Stimulated activated naive CD8-positive, alpha-beta T cell treated with anti-CD3 and anti-CD28 coated beads, Interleukin-15, Interleukin-2, amounts not matched to agents 100 U/mL and 50 U/mL, for 24 hours (primary cell): ENCODE results near the gene ZKSCAN1.
A peak's percentile ranks its signal among the peaks of the same experiment; 100 is the strongest.
"Not testable (repeated sequence)": the region's sequence is repeated elsewhere in the genome, so short reads cannot be mapped to it uniquely, and the experiment has no call there.

Experiments
- ATAC-seq: fragments of 150-1000 bp; cut with Tn5 transposase; one replicate; pipeline ENCODE4 v1.10.0; 2021
- DNase-seq: peaks from one replicate; pipeline ENCODE4 v3.0.0; 2021

ZKSCAN1 gene

DNA sequence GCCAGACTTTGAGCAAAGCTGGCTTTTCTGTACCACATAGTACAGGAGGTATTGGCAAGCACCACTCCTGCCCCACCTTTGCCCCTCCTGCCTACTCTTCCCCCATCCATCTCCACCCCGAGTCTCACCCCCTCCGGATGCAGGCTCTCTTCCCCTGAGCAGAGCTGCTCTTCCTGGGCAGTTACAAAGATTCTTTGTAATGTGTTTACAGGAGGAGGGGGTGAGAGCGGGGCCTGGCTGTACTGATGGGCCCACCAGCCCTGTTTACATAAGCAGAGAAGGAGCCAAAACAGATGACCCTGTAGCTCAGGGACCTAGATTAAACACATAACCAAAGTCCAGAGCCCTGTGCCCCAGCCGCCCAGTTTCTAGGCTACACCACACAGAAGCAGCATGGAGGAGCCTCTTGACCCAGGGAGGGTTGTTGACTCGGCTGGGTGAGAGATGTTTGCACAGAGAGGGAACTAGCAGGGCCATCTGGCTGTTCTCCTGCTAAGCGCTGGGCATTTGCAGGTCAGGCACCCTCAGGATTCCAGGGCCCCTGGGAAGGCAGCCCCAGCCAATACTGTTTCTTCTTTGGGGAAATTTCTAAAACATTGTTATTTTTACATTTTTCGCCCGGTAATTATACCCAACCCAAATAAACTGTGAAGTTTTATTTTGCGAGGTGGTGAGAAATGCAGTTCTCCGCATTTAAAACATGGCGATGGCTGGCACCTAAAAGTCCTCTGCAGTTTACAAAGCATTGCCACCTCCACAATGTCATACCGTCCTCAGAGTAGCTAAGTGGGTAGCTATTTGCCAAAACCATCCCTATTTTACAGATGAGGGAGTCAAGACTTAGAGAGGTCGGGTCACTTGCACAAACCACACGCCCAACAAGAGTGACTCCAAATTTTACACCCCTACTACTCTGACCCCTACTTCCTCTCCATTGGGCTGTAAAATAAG lies 11.4 kb upstream of the ZKSCAN1 start:
- ATAC-seq (no peak), DNase-seq (no peak)

DNA sequence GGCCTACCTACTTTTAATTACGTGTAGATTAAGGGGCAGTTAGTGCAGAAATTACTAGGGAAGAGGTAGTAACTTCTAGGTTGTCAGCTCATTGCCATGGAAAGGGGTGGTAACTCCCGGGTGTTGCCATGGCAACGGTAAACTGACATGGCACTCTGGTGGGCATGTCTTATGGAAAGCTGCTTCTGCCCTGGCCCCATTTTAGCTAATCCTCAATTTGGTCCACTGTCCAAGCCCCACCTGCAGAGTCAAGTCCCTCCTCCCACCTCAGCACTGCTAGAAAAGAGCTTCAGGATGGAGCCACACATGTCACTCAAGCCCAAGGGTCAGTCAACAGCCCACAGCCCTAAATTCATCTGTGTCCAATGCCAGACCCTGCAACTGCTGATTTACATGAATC lies 7.5 kb upstream of the ZKSCAN1 start:
- ATAC-seq (no peak), DNase-seq (no peak)

DNA sequence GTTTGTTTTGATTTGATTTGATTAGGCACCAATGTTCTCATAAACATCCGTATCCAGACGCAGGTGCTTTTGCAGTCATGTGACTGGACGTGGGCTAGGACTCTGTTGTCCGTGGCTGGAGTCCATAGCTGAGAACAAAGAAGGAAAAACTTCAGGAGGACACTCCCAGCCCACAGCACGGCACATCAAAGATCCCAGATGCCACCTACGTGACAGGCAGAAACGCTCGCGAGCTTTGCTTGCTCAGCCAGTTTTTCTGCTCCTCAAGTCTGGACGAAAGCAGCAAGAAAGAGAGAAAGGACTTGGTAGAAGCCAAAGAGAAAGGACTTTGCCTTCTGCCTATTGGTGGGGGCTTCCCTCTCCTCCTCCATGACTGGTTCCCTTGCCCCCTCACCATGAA lies 6.9 kb upstream of the ZKSCAN1 start:
- DNase-seq (no peak), ATAC-seq (no peak)

DNA sequence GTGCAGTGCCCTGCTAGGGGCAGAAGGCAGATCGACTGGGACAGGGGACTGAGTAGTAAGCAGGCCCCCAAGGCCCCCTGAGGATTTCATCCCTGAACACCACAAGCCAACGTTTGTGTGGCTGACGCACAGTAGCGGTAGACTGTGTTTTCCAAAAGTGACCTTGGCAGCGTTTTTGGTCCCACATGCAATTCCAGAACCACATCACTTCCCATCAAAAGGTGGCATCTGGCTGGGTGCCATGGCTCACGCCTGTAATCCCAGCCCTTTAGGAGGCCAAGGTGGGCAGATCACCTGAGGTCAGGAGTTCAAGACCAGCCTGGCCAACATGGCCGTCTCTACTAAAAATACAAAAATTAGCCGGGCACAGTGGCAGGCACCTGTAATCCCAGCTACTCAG lies 5.4 kb upstream of the ZKSCAN1 start:
- not testable (repeated sequence) for ATAC-seq, DNase-seq

DNA sequence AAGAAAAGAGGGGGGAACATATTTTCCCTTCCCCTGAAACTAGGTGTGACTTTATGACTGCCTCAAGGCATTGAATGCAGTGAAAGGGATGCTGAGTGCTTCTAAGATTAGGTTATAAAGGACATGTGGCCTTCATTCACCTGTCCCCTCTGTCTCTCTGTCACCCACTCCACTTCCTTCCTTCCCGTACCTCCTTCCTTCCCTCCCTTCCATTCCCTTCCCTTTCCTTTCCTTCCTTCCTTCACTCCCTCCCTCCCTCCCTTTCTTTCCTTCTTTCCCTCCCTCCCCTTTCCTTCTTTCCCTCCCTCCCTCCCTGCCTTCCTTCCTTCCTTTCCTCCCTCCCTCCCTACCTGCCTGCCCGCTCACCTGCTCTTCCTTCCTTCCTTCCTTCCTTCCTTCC lies 4.5 kb upstream of the ZKSCAN1 start:
- DNase-seq = no peak
- no peak for ATAC-seq

DNA sequence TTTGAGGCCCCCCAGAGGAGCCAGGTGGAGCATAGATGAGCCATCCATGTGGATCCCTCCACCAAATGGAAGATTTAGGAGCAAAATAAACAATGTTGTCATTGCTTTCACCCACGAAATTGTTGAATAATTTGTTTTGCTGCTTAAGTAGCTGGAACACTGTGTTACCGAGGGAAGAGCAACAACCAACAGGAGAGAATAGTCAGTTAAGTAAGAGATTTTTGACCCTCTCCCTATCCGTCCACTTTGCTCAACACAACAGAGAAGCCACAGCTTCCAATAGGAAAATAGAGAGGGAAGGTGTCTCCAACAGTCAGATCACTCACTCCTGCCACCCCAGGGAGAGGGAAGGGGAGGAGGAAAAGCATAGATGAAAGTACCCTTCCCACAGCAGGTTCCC lies 3.9 kb upstream of the ZKSCAN1 start:
- ATAC-seq (no peak), DNase-seq (no peak)

DNA sequence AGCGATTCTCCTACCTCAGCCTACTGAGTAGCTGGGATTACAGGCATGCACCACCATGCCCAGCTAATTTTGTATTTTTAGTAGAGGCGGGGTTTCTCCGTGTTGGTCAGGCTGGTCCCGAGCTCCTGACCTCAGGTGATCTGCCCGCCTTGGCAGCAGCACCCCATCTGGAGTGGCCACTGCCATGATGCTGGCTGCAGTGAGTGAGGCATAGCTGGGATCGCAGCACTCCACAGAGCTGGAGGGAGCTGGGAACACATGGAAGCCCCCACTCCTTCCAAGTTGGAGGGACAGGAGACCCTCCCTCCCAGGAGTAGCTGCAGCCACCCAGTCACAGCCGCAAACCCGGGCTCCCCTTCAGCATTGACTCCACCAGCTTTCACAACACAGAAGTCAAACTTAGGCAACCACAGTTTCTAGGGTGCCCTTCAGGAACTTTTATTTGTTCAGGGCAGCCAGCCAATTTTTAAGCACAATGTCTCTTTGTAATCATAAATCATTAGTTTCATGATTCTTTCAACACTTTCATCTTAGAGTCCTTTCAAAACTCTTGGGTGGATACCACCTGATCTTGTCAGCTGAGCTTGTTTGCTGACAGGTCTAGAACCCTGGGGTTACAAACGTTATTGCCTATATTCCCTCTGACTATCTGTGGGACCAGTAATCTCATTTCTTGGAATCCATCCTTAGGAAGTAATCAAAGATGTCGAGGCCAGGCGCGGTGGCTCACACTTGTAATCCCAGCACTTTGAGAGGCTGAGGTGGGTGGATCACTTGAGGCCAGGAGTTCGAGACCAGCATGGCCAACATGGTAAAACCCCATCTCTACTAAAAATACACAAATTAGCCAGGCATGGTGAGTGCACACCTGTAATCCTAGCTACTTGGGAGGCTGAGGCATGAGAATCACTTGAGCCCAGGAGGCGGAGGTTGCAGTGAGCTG lies 2.7 kb upstream of the ZKSCAN1 start:
- not testable (repeated sequence) for DNase-seq, ATAC-seq

DNA sequence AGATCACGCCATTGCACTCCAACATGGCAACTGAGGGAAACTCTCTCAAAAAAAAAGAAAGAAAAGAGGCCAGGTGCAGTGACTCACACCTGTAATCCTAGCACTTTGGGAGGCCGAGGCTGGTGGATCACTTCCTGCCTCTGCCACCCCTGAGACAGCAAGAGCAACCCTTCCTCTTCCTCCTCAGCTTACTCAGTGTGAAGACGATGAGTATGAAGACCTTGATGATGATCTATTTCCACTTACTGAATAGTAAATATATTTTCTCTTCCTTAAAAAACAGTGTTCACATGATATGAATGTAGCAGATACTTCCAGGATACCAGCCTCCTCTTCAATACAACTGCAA lies 2.1 kb upstream of the ZKSCAN1 start:
- DNase-seq = peak; percentile 16
- peak; percentile 58 for ATAC-seq

DNA sequence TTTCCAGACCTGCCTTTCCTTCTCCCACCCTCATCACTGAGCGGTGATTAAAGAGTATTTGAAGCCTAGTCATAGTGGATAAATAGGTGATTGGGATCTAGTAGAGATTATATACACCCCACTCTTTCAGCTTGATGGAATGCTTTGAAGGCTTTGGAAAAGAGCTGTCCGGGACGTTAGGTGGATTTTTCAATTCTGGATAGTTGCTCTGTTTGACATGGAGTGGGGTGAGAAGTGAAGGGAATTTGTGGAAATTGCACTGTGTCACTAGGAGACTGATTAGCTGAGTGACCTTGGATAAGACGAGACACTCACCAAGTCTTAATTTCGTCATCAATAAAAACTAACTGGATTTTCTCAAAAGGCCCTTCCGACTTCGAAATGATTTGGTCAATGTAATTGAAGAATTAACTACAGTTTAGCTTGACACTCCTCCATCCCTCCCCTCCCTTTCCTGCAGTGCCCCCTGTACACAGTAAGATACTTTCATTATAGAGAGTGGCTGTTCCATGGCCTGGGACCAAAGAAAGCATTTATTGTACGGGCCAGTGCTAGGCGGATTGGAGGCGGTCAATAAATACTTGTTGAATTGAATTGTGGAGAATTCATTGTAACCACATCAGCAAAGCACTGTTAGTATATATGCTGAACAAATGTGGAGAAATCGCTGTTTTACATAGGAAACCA lies 962 bp downstream of the ZKSCAN1 start:
- ATAC-seq (no peak), DNase-seq (no peak)

DNA sequence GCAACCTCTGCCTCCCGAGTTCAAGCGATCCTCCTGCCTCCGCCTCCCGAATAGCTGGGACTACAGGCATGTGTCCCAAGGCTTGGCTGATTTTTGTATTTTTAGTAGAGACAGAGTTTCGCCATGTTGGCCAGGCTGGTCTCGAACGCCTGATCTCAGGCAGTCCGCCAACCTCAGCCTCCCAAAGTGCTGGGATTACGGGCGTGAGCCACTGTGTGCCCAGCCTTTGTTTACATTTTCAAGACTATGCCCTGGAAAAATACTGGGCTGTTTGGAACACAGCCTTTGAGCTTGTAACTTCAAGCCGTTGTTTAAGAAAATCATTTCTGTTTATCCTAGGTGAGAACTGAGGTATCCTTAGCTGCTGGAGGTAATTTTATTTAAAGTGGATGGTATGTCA lies 1.9 kb downstream of the ZKSCAN1 start:
- ATAC-seq = no peak

DNA sequence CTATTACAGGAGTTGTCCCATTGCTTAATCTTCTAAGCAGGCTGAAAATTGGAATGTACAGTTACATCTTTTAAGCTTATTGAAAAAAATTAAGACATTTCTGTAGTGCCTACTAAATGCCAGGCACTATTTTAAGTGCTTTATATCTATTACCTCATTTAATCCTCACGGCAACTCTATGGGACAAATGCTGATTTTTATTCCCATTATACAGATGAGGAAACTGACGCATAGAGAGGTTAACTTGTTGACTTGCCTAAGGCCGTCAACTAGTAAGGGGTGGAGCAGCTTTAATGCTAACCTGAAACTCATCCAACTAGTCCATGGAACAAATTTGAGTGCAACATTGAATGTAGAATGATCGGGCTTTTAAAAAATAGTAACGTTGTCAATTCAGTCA lies 2.5 kb downstream of the ZKSCAN1 start:
- no peak for DNase-seq
- ATAC-seq = no peak

More for the DNA sequence above, 1.9 kb downstream of the ZKSCAN1 start:
- no peak for DNase-seq

DNA sequence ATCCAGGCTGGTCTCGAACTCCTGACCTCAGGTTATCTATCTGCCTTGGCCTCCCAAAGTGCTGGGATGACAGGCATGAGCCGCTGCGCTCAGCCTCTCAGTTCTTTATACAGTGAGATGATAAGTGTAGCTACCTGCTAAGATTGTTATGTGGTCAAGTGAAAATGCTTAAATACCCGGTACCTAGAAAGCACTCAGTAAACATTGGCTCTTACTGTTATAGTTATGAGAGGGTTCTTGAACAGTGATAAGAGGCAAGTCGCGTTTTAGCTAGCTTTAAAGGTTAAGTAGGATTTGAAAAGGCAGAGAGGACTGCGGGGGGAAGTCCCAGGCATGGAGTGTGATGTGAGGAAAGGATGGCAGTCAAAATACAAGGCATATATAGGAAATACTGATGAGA lies 4.5 kb downstream of the ZKSCAN1 start:
- ATAC-seq = peak; percentile 53
- DNase-seq = no peak

DNA sequence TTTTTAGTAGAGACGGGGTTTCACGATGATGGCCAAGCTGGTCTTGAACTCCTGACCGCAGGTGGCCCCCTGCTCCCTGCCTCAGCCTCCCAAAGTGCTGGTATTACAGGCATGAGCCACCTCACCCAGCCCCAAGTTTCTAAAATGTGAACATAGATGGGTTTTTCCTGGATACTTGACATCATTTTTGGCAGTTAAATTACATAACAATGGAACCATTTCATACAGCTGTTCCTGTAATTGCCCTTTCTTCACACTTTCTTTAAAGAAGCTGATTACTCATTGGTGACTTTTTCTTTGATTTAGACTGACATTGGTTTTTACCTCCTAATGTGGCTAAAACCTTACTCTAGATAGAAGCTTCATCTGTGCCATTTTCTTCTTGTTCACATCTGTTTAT lies 5.9 kb downstream of the ZKSCAN1 start:
- DNase-seq = no peak
- no peak for ATAC-seq

DNA sequence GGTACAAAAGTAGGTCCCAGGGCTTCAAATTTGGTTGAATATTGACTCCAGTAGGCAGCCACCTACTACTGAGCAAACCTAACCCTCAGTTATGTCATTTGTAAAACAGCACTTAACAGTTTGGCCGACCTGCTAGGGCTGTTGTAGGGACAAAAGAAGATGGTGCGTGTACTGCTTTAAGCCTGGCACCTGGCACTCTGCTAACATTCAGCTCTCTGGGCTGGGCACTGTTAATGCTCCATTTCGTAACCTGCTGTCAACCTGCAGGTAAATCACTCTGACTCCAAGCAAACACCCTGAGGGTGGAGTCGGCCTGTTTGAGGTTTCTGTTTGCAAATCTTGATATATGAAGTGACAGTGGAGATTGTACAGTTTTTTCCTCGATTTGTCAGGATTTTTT lies 7.2 kb downstream of the ZKSCAN1 start:
- DNase-seq = no peak

DNA sequence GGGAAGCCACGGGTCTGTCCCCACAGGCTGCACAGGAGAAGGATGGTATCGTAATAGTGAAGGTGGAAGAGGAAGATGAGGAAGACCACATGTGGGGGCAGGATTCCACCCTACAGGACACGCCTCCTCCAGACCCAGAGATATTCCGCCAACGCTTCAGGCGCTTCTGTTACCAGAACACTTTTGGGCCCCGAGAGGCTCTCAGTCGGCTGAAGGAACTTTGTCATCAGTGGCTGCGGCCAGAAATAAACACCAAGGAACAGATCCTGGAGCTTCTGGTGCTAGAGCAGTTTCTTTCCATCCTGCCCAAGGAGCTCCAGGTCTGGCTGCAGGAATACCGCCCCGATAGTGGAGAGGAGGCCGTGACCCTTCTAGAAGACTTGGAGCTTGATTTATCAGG lies 8.1 kb downstream of the ZKSCAN1 start:
- ATAC-seq (no peak), DNase-seq (no peak)

More for the DNA sequence above, 7.2 kb downstream of the ZKSCAN1 start:
- ATAC-seq = no peak

DNA sequence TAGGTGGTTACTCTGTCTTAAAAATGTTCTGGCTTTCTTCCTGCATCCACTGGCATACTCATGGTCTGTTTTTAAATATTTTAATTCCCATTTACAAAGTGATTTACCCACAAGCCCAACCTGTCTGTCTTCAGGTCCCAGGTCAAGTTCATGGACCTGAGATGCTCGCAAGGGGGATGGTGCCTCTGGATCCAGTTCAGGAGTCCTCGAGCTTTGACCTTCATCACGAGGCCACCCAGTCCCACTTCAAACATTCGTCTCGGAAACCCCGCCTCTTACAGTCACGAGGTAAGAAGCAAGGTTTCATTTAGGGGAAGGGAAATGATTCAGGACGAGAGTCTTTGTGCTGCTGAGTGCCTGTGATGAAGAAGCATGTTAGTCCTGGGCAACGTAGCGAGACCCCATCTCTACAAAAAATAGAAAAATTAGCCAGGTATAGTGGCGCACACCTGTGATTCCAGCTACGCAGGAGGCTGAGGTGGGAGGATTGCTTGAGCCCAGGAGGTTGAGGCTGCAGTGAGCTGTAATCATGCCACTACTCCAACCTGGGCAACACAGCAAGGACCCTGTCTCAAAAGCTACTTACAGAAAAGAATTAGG lies 8.7 kb downstream of the ZKSCAN1 start:
- no peak for DNase-seq
- no peak for ATAC-seq

DNA sequence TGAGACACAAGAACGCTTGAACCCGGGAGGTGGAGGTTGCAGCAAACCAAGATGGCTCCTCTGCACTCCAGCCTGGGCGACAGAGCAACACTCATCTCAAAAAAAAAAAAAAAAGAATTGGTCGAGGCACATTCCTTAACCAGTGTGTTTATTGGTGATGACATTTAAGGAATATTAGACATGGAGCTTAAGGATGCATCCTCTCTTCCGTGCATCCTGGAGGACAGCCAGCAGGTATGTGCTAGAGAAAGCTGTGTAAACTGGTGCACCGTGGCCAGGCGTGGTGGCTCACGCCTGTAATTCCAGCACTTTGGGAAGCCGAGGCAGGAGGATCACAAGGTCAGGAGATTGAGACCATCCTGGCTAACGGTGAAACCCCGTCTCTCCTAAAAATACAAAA lies 11.8 kb downstream of the ZKSCAN1 start:
- ATAC-seq = no peak
- no peak for DNase-seq

DNA sequence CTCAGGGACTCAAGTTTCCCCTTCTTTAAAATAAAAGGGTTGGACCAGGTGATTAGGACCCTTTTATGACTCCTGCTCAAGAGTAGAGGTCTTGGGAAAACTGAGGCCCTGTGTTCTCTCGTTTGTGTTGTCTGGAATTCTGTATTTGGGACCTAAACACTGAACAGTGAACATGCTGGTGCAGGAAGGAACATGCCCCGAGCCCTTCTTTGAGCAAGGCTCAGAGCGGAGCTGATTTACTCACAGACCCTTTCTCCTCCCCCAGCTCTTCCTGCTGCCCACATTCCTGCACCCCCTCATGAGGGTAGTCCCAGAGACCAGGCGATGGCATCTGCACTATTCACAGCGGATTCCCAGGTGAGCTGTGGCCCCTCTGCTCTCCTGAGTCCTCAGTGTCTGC lies 14.2 kb downstream of the ZKSCAN1 start:
- ATAC-seq (no peak), DNase-seq (no peak)

DNA sequence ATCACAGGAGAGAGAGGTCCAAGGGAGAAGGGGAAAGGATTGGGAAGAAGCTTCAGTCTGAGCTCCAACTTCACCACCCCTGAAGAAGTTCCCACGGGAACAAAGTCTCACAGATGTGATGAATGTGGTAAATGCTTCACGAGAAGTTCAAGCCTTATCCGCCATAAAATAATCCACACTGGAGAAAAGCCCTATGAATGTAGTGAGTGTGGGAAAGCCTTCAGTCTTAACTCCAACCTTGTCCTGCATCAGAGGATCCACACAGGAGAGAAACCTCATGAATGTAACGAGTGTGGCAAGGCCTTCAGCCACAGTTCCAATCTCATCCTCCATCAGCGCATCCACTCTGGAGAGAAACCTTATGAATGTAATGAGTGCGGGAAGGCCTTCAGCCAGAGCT lies 18.1 kb downstream of the ZKSCAN1 start:
- no peak for ATAC-seq
- DNase-seq = no peak

DNA sequence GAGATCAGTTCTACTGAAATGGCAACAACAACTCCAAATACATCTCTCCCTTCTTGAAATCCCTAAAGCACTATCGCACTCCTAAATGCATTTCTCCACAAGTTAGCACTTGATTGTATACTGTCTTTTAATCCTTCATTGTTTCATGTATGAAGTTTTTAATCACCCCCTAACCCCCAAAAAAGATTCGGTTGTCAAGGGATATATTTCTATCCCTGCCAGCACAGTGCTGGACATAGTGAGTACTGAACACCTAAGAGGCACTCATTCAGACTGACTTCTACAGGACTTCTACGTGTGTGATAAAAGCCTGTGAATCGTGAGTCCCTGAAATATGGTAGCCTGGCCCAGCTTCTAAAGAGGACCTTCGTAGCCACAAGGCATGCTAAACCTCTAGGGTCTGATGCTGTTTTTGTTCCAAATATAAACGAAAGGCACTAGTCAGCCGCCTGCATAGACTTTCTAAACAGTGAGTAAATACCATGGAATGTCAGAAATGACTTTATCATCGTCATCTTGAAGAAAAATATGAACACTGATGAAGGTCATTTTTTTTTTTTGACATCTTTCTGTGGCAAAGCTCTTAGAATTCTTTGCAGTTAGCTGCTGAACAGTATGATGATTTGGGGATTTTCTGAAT lies 19.6 kb downstream of the ZKSCAN1 start:
- DNase-seq = no peak

DNA sequence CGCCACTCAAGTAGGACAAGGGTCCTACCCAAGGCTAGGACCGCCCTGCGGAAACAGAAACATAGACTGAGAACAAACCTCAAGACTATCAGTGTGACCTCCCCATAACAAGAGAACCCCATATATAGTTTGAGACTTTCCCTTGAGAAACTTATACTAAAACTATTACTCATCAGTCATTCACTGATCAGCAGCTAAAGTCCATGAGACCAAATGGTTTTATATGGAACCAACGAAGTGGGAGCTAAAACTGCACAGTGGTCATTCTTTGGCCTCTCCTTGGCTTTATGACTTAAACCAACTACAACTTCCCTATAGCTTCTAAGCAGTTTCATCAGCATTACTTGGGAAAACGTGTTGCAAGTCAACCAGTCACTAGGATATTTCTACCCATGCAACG lies 20.5 kb downstream of the ZKSCAN1 start:
- no peak for ATAC-seq
- no peak for DNase-seq

More for the DNA sequence above, 19.6 kb downstream of the ZKSCAN1 start:
- ATAC-seq = no peak

DNA sequence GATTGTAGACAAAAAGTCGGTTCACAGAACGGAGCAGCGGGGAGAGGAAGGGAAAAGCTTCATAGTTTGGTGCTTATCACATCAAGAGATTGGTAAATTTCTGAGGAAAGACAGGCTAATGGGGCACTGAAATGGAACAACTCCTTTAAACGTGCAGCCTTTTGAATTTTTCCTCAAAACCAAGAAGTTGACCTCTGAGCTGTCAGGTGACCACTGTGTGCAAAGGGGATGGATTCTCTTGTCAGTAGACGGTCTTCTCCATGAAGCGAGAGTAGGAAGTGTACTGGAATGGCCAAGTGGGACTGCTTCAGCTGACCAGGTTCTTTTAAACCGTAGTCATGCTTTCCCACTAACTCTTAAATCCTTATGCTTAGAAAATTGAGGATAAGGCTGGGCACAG lies 22.9 kb downstream of the ZKSCAN1 start:
- ATAC-seq = no peak

More for the DNA sequence above, 22.9 kb downstream of the ZKSCAN1 start:
- no peak for DNase-seq
